ENCODE results near the gene TTC23L.

DNA sequence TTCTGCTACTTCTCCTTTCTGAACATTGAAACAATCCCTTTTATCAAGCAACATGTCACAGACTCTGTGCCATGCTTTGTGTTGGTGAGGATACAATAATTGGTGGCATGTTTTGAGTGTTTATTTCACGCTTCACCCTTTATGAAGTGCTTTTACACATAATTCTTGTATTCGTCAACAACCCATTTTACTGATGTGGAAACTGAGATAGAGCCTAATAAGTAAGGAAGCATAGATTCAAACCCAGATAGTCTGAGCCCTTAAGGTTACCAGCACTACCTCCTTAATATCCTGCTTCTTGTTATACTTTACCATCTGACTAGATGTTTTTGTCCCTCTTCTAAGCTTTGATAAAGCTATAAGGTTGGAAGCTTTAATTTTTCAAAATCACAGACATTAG is 49.3 kb upstream of the TTC23L start:
- TF ChIP-seq EZH2 (IDR thresholded peaks at IDR 0.05) (no peak), POLR2AphosphoS5 (IDR thresholded peaks at IDR 0.05; ENCODE audit: borderline replicate concordance, low read depth, low read length) (no peak)

Data from SK-N-MC (cell line).